Fibroblast of lung (primary cell): ENCODE measurements around the gene CCNY. TPM values are rescaled to one million over a fixed set of nuclear protein-coding genes. Genes with fewer than 3 reads are reported as not detected.

Source experiments
- DNase-seq, 2 donors: peaks; one replicate each; pipeline versions ENCODE4 v3.0.0 to v3.0.0-alpha.2; 2010; ENCODE audit warnings: low read depth in 2 of 2
- H2AFZ ChIP-seq: 2 replicates; pipeline ENCODE4 v1.5.1; 2012; ENCODE audit warnings: low read length, control low read depth, inconsistent platforms
- H3K27ac ChIP-seq: 2 replicates; pipeline ENCODE4 v1.5.1; 2011; ENCODE audit warnings: low read length, control low read depth; ENCODE audit not compliant: insufficient read depth
- H3K27me3 ChIP-seq: 2 replicates; pipeline ENCODE4 v1.5.1; 2011; ENCODE audit warnings: mild to moderate bottlenecking, low read length; ENCODE audit not compliant: control insufficient read depth, insufficient read depth
- H3K36me3 ChIP-seq: 2 replicates; pipeline ENCODE4 v1.5.1; 2011; ENCODE audit warnings: low read length; ENCODE audit not compliant: control insufficient read depth, insufficient read depth
- H3K4me1 ChIP-seq: 2 replicates; pipeline ENCODE4 v1.5.1; 2011; ENCODE audit warnings: low read length; ENCODE audit not compliant: control insufficient read depth, insufficient read depth; ENCODE audit errors: extremely low read depth
- H3K4me2 ChIP-seq: 2 replicates; pipeline ENCODE4 v1.5.1; 2011; ENCODE audit warnings: low read length, control low read depth; ENCODE audit not compliant: insufficient read depth; ENCODE audit errors: extremely low read depth
- H3K4me3 ChIP-seq, 4 experiments: fragments of 200-600 bp in 1 of 4; sonication (generic) in 1 of 4; replicated peaks in 1 of 4; 2 replicates each; pipeline ENCODE4 v1.5.1; 2011 to 2016; ENCODE audit warnings: low read length in 4 of 4, low read depth in 3 of 4, mild to moderate bottlenecking in 3 of 4, control low read depth in 2 of 4, inconsistent platforms in 1 of 4, mixed read lengths in 1 of 4; ENCODE audit not compliant: insufficient read depth in 1 of 4; ENCODE audit errors: control extremely low read depth in 1 of 4
- H3K79me2 ChIP-seq: 2 replicates; pipeline ENCODE4 v1.5.1; 2012; ENCODE audit warnings: mild to moderate bottlenecking, low read length, inconsistent platforms; ENCODE audit not compliant: control insufficient read depth, insufficient read depth
- H3K9ac ChIP-seq: 2 replicates; pipeline ENCODE4 v1.5.1; 2011; ENCODE audit warnings: mild to moderate bottlenecking, low read length, control low read depth; ENCODE audit not compliant: insufficient read depth
- H3K9me3 ChIP-seq: 2 replicates; pipeline ENCODE4 v1.5.1; 2012; ENCODE audit warnings: low read depth, low read length; ENCODE audit not compliant: control insufficient read depth, insufficient read depth
- H4K20me1 ChIP-seq: 2 replicates; pipeline ENCODE4 v1.5.1; 2011; ENCODE audit warnings: low read length; ENCODE audit not compliant: control insufficient read depth, insufficient read depth; ENCODE audit errors: extremely low read depth
- EZH2 ChIP-seq: IDR thresholded peaks from 2 replicates; pipeline ENCODE4 v1.5.1; 2012; ENCODE audit warnings: low read length, control low read depth, mild to moderate bottlenecking; ENCODE audit errors: missing control alignments
- polyA plus RNA-seq, 2 donors: library from polyadenylated mRNA; depleted of rRNA in 1 of 2; stranded (reverse) in 1 of 2; unstranded in 1 of 2; fragments of >200 nt; gene quantifications; 2 replicates each; pipeline ENCODE4 v1.2.1, GENCODE V29; 2011 to 2012; ENCODE audit warnings: missing spikeins in 1 of 2
- total RNA-seq: library from RNA; depleted of rRNA; stranded (reverse); fragments of >200 nt; gene quantifications from 2 replicates; pipeline ENCODE4 v1.2.1, GENCODE V29; 2014
- TF ChIP-seq, protein P1 (sequence below), 2 donors: IDR thresholded peaks in 1 of 2; conservative IDR thresholded peaks in 1 of 2; 1 replicate in 1 of 2; 2 replicates in 1 of 2; pipeline ENCODE4 v1.5.1; 2011 to 2012; ENCODE audit warnings: low read length in 2 of 2, control low read depth in 1 of 2, inconsistent platforms in 1 of 2, low read depth in 1 of 2, mild to moderate bottlenecking in 1 of 2

CCNY gene
- total and polyA plus RNA-seq, 2 donors (not counting 1 experiment from before 2014, with no cell fraction given) = 34.7 to 66.4 TPM

DNA sequence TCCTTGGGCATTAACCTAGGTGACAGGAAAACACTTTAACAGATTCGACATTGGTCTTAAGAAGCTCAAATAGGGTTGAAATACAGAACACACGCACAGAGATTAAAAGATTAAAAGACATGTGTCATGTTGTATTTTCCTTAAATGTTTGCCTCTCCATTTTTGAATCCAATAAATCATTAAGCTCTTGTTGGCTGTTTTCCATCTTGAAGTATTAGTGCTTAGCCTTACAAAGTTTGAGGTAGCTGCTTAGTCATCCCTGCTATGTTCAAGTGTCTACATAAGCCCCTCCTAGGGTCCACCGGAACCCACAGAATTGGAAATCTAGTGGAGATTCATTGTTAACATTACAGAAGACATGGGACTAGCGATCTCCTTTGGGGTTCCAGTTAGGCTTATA, 256.1 kb downstream of the CCNY start:
- Histone ChIP-seq H3K27ac (no peak overlapping the region), H3K9ac (no peak overlapping the region), H3K4me3 (no peak overlapping the region), H3K4me2 (no peak overlapping the region), H3K9me3 (no peaks in the 10 kb centered on the region), H3K4me1 (no peaks in the 10 kb centered on the region), H2AFZ (no peak overlapping the region), H3K27me3 (peaks cover 3% of the 10 kb centered on the region), H3K79me2 (no peaks in the 10 kb centered on the region), H4K20me1 (no peaks in the 10 kb centered on the region), H3K36me3 (no peaks in the 10 kb centered on the region)
- no peak for TF ChIP-seq EZH2
- TF ChIP-seq, protein P1, sequence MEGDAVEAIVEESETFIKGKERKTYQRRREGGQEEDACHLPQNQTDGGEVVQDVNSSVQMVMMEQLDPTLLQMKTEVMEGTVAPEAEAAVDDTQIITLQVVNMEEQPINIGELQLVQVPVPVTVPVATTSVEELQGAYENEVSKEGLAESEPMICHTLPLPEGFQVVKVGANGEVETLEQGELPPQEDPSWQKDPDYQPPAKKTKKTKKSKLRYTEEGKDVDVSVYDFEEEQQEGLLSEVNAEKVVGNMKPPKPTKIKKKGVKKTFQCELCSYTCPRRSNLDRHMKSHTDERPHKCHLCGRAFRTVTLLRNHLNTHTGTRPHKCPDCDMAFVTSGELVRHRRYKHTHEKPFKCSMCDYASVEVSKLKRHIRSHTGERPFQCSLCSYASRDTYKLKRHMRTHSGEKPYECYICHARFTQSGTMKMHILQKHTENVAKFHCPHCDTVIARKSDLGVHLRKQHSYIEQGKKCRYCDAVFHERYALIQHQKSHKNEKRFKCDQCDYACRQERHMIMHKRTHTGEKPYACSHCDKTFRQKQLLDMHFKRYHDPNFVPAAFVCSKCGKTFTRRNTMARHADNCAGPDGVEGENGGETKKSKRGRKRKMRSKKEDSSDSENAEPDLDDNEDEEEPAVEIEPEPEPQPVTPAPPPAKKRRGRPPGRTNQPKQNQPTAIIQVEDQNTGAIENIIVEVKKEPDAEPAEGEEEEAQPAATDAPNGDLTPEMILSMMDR (conservative IDR thresholded peaks at IDR 0.05 in 1 of 2, IDR thresholded peaks at IDR 0.05 in 1 of 2; ENCODE audit: low read depth in 1 of 2, low read length in 2 of 2) = no peak
- no peak for DNase-seq

DNA sequence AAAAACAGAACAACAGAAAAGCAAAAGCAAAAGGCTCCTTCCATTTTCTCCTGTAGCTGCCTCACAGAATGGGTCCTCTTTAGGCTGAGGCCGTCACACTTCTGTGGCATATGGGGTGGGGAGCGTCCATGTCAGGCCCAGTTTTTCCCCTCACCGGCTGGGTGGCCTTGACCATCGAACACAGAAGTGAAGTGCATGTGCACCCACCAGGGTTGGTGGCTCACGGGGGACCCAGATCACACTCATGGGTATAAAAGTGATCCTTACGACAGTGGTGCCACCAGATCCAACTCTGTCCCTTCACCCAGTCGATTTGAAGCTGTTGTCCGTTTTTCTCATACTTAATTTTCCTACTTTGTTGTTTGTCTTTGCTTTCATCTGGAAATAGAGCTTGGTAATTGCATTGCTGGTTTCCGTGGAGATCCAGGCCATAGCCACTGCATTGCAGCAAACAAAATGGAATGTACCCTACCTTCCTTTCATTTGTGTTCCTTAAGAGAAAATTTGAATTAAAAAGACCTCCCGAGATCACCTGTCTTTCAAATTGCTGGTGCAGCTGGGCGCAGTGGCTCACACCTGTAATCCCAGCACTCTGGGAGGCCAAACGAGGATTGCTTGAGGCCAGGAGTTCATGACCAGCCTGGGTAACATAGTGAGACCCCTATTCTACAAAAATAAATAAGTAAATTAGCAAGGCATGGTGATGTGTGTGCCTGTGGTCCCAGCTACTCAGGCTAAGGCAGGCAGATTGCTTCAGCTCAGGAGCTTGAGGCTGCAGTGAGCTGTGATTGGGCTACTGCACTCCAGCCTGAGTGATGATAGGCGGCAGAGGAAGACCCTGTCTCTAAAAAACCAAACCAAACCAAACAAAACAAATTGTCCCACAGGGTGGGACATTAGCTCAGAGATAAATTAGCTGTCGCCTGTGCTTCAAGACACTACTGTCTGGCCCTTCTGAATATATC, 258.1 kb downstream of the CCNY start:
- no peaks in the 10 kb centered on the region for H3K36me3 ChIP-seq
- no peak overlapping the region for H2AFZ ChIP-seq
- H3K27ac ChIP-seq = no peak overlapping the region

DNA sequence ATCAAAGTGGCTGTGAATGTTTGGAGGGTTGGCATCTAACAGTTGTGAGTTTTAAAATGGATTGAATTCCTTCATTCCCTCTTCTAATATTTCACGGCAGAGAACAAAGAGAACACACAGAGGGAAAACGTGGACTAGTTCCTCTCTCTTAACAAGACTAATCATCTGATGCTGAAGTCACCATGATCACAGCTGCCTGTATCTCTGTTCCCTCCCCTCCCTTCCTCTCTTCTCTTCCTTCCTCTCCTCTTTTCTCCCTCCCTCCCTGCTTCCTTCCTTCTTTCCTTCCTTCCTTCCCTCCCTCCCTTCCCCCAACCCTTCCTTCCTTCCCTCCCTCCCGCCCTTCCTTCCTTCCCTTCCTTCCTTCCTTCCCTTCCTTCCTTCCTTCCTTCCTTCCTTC, 258.8 kb downstream of the CCNY start:
- TF ChIP-seq, protein P1 (conservative IDR thresholded peaks at IDR 0.05 in 1 of 2, IDR thresholded peaks at IDR 0.05 in 1 of 2; ENCODE audit: low read depth in 1 of 2, low read length in 2 of 2) = no peak
- TF ChIP-seq EZH2 = no peak
- Histone ChIP-seq H3K4me2 (no peak overlapping the region), H3K4me3 (no peak overlapping the region), H3K27me3 (peaks cover 10% of the 10 kb centered on the region), H3K9me3 (no peaks in the 10 kb centered on the region), H3K36me3 (no peaks in the 10 kb centered on the region), H3K79me2 (no peaks in the 10 kb centered on the region), H3K4me1 (no peaks in the 10 kb centered on the region), H3K27ac (no peak overlapping the region), H4K20me1 (no peaks in the 10 kb centered on the region), H3K9ac (no peak overlapping the region), H2AFZ (no peak overlapping the region)
- no peak for DNase-seq

More for the DNA sequence above, 258.1 kb downstream of the CCNY start:
- Histone ChIP-seq H3K4me1 (no peaks in the 10 kb centered on the region), H3K4me2 (no peak overlapping the region), H3K79me2 (no peaks in the 10 kb centered on the region), H3K9ac (no peak overlapping the region), H4K20me1 (no peaks in the 10 kb centered on the region), H3K4me3 (no peak overlapping the region), H3K27me3 (peaks cover 7% of the 10 kb centered on the region), H3K9me3 (no peaks in the 10 kb centered on the region)
- TF ChIP-seq, protein P1 (conservative IDR thresholded peaks at IDR 0.05 in 1 of 2, IDR thresholded peaks at IDR 0.05 in 1 of 2; ENCODE audit: low read depth in 1 of 2, low read length in 2 of 2) = no peak
- TF ChIP-seq EZH2 = no peak
- no peak for DNase-seq
